Body of pancreas (tissue), 4 donors: ENCODE data around the gene TFCP2L1.

ENCODE experiments used
- POLR2A ChIP-seq, 3 donors: fragments of 450-650 bp; IDR thresholded peaks; one replicate each; pipeline ENCODE4 v1.6.1; 2016; ENCODE audit warnings: antibody characterized with exemption in 3 of 3, mild to moderate bottlenecking in 2 of 3
- TF ChIP-seq, protein P1 (sequence below), 7 experiments: fragments of 450-650 bp in 4 of 7; fragments of 200-600 bp in 3 of 7; sonication (generic) in 3 of 7; IDR thresholded peaks; one replicate each; pipeline ENCODE4 v1.5.1; 2016 to 2019; ENCODE audit warnings: antibody characterized with exemption in 7 of 7

DNA sequence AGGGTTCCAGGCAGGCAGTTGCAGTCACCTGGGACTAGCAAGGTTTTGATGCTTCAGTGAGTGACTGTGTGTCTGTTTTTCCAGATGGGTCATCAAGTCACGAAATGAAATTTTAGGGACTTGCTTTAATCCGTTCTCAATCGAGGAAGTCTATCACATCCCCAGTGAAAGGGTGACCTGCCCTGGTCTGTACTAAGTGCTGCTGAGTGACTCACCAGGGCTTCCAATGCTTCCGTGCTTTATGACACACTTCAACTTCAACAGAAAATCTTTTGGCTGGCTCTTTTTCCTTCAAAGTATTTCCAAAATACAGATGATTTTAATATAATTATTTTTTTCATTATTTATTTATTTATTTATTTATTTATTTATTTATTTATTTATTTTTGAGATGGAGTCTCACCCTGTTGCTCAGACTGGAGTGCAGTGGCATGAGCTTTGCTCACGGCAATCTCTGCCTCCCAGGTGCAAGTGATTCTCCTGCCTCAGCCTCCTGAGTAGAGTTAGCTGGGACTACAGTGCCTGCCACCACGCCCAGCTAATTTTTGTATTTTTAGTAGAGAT is 18.4 kb downstream of the TFCP2L1 start:
- TF ChIP-seq, protein P1, sequence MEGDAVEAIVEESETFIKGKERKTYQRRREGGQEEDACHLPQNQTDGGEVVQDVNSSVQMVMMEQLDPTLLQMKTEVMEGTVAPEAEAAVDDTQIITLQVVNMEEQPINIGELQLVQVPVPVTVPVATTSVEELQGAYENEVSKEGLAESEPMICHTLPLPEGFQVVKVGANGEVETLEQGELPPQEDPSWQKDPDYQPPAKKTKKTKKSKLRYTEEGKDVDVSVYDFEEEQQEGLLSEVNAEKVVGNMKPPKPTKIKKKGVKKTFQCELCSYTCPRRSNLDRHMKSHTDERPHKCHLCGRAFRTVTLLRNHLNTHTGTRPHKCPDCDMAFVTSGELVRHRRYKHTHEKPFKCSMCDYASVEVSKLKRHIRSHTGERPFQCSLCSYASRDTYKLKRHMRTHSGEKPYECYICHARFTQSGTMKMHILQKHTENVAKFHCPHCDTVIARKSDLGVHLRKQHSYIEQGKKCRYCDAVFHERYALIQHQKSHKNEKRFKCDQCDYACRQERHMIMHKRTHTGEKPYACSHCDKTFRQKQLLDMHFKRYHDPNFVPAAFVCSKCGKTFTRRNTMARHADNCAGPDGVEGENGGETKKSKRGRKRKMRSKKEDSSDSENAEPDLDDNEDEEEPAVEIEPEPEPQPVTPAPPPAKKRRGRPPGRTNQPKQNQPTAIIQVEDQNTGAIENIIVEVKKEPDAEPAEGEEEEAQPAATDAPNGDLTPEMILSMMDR (IDR thresholded peaks at IDR 0.05), result no peak
- TF ChIP-seq POLR2A (IDR thresholded peaks at IDR 0.05), result no peak
